GM19372 (cell line): Measurements from ENCODE around the gene C10orf143.
"Not testable (repeated sequence)": the region's sequence is repeated elsewhere in the genome, so short reads cannot be mapped to it uniquely, and the experiment has no call there.

Source experiments
- ATAC-seq: cut with Tn5 transposase; IDR thresholded peaks from one replicate; pipeline ENCODE4 v1.9.1; 2021; ENCODE audit warnings: mild to moderate bottlenecking, low read depth, moderate library complexity; ENCODE audit not compliant: unreplicated experiment

The C10orf143 gene

DNA sequence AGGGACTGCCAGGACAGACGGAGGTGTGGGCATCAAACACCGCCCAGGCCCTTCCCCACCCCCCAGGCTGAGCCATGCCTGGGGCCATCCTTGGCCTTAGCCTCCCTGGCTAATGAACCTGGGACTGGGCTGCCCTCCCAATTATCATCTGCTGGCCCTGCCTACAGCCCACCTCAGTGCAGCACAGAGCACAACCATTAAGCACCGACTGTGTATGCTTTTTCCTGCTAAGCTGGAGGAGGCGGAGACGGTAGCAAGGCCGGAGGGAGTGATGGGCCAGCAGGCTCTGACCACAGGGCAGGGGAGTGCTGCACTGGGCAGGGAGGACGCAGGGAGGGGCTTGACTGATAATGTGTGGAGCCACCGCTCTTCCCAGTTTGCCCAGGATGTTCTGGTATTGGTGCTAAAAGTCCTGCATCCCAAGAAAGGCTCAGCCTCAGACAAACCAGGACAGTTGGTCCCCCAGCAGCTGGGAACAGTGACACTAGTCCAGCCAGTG is 72.0 kb downstream of the C10orf143 start:
- ATAC-seq, result no peak

GRCh38 chr10:130038019-130038555 is 72.5 kb downstream of the C10orf143 start:
- no peak for ATAC-seq

DNA sequence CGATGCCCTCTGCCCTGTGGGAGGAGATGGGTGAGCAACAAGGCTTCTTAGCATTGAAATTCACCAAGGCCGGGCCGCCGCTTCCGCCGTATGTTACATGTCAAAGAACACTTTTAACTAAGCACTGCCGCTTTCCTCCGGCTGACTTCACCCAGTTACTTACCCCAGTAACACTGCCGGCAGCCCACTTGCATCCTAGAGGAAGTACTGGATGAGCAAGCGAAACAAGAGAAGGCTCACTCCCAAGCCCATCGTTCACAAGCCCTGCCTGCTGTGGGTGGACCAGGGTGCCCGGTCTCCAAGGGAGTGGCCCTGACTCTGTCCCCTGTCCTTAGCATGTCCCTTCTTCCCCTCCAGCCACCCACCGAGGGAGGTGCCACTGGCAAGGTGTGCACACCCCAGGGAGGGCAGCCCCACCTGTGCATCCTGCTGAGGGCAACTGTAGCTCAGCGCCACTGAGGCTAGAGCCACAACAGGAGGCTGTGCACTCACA is 73.4 kb downstream of the C10orf143 start:
- ATAC-seq, result no peak

- ATAC-seq, result no peak
Measured at GRCh38 chr10:130036296-130037065, 74.1 kb downstream of the C10orf143 start.

- no peak for ATAC-seq
Measured at GRCh38 chr10:130029209-130029608, 81.4 kb downstream of the C10orf143 start.

DNA sequence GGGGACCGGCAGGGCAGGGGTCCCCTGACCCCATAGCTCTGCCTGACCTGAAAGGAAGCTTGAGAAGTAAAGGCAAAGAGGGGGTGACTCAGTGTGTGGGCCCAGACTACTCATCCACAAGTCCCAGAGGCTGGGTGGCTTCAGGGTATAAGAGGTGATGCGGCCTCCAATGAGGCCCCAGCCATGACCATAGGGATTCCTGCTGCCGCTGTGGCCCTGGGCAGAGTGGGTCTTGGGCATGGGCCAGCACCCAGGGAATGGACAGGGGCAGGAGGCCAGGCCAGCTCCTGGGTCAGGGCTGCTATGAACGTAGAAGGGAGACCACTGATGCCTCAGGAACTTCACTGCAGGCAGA is 82.2 kb downstream of the C10orf143 start:
- no peak for ATAC-seq

GRCh38 chr10:130027716-130028464 is 82.7 kb downstream of the C10orf143 start:
- no peak for ATAC-seq

- no peak for ATAC-seq
Measured at GRCh38 chr10:130026670-130027456, 83.8 kb downstream of the C10orf143 start.

- ATAC-seq, result no peak
Measured at GRCh38 chr10:130025811-130026485, 84.7 kb downstream of the C10orf143 start.

GRCh38 chr10:130025326-130025725 is 85.3 kb downstream of the C10orf143 start:
- no peak for ATAC-seq

GRCh38 chr10:130024779-130025325 is 85.8 kb downstream of the C10orf143 start:
- ATAC-seq, result no peak

DNA sequence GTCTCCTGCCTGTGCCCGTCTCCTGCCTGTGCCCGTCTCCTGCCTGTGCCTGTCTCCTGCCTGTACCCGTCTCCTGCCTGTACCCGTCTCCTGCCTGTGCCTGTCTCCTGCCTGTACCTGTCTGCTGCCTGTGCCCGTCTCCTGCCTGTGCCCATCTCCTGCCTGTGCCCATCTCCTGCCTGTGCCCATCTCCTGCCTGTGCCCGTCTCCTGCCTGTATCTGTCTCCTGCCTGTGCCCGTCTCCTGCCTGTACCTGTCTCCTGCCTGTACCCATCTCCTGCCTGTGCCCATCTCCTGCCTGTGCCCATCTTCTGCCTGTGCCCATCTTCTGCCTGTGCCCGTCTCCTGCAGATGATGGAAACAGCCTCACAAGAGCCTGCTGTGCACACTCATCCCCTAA is 86.3 kb downstream of the C10orf143 start:
- not testable (repeated sequence) for ATAC-seq

- ATAC-seq, result no peak
Measured at GRCh38 chr10:130023454-130024230, 87.0 kb downstream of the C10orf143 start.

DNA sequence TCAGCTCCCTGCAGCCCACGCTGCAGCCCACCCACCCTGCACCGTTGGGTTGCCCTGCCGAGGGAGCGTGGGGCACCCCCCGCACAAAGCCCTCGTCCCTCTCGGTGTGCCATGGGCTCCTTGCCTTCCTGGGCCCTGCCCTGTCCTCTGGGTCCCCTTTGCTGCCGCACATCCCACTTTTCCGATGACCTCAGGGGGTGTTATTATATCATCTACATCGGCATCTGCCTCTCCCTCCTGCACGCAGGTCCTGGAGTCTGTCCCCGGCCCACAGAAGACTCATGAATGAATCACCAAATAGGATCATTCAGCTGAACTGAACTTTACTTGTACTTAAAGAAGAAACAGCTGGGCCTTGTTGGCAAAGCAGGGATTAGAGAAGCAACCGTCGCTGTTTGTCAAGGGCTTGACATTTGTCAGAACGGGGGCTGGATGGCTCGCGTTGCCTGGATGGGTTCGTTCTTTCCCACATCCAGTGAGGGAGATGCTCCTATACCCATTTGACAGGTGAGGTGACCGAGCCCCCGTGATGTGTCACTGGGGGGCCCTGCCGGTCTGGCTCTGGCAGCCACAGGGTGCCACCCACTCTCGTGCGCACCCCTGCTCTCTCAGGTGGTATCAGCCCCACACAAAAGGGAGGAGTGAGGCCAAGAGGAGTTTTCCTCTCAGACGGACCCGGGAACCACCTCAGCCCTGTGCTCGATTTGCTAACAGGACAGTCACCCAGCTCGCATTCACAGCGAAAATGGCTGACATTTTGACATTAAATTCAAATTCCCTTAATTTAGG is 87.9 kb downstream of the C10orf143 start:
- ATAC-seq, result no peak

DNA sequence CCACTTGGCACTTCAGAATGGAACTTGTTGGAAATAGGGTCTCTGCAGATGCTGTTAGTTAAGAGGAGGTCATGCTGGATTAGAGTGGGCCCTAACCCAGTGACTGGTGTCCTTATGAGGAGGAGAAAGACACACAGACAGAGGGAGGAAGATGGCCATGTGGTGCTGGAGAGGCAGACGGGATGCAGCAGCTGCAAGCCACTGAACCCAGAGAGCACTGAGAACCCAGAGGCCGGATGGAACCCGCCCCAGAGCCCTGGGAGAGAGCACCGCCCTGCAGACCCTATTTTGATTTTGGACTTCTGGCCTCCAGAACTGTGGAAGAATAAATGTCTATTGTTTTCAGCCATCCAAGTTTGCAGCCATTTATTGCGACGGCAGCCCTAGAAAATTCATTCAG is 88.5 kb downstream of the C10orf143 start:
- no peak for ATAC-seq

DNA sequence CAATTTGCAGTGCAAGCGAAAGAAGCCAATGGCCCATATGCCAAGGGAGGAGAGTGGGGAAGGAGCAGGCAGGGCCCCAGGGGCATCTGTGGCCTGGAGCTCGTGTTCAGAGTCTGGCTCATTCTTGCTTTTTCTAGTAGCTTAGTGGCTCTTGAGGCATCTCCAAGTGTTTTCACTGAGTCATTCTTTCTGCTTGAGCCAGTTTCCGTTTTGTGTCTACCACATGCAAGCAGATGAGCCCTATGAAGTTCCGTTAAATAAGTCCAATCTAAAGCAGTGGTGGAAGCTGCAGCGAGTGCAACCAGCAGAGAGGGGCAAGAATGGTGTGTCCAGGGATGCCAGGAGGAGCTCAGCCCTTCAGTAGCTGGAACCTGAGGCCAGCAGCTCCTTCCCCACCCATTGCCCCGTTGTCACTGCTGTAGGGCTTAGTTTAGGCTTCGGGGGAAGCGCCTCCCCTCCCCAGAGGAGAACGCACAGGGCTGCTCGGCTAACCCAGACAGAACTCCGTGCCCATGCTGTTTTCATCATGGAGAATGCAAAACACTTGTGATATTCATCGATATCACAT is 89.2 kb downstream of the C10orf143 start:
- no peak for ATAC-seq

DNA sequence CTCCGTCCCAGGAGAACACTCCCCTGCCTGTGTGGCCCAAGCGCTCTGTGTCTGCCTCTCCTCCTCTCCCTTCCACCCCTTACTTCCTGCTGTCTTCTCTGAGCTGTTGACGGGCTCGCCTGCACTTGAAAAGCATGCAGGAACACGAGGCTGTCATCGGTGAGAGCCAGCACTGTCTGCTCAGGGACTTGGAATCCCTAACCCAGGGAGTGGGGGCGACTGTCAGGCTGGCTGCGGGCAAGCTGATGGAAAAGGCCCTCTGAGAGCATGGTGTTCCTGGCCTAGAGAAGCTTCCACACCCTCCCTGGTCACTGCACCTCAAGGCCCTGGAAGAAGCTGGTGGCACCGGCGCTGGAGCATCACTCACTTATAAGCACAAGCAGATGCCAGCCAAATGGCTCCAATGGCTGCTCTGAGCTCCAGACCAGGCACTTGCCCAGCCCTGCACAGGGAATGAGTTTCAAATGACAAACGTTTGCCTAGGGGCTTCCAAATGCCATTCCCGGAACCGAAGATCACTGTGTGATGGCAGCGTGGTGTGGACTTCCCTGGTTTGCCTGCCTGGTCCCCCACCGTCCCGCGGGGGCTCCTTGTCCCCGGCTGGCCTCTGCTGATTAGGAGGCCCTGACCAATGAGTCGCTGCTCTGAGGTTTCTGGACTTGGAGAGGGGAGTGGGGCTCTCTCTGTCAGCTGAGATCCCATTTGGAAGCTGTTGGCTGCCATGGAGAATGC is 89.8 kb downstream of the C10orf143 start:
- no peak for ATAC-seq
